HCT116 (cell line): ENCODE data around the gene CDK2AP2. TPM values are rescaled to one million over a fixed set of nuclear protein-coding genes. Genes with fewer than 3 reads are reported as not detected.

ENCODE experiments used
- ATAC-seq: fragments of 200-7000 bp; cut with Tn5 transposase; 2 replicates; pipeline ENCODE4 v1.9.1; 2020; ENCODE audit warnings: mild to moderate bottlenecking, moderate library complexity
- BruUV-seq: library from RNA; stranded (reverse); fragments of 400-500 nt; replicated peaks from 2 replicates; lab custom pipeline; 2021; lab: Mats Ljungman, UMichigan
- CTCF ChIA-PET: fragments of 300-600 bp; sonication (Branson Sonifier 250); formaldehyde crosslinking; loops from one replicate; lab custom pipeline; 2021; ENCODE audit warnings: antibody characterized with exemption; lab: Charles Lee
- POLR2A ChIA-PET: fragments of 300-600, 350-600 bp; sonication (Branson Sonifier 250); formaldehyde crosslinking; loops from one replicate; lab custom pipeline; 2021; ENCODE audit warnings: antibody characterized with exemption; lab: Charles Lee
- RAD21 ChIA-PET, 2 experiments: fragments of 300-600 bp; sonication (Branson Sonifier 250); formaldehyde crosslinking; loops; one replicate each; lab custom pipeline; 2023; ENCODE audit warnings: low total read pairs in 2 of 2; ENCODE audit not compliant: uncharacterized antibody in 2 of 2, unreplicated experiment in 2 of 2, low non-redundant PET in 1 of 2; lab: Charles Lee
- DNase-seq: peaks from one replicate; pipeline ENCODE4 v3.0.0-alpha.2; 2010; ENCODE audit warnings: low read depth, low spot score
- H2AFZ ChIP-seq: fragments of 200-600 bp; shearing (Covaris generic), sonication (generic); 2 replicates; pipeline ENCODE4 v1.6.1; 2017; ENCODE audit warnings: low read depth, mixed run types, mixed read lengths, antibody characterized with exemption, low read length; ENCODE audit not compliant: poor library complexity, severe bottlenecking
- H3K27ac ChIP-seq: 2 replicates; pipeline ENCODE4 v1.5.1; 2012; ENCODE audit warnings: low read depth, low read length
- H3K27me3 ChIP-seq: fragments of 200-600 bp; sonication (generic); 2 replicates; pipeline ENCODE4 v1.6.1; 2016; ENCODE audit warnings: mixed run types, low read length, mixed read lengths; ENCODE audit not compliant: insufficient read depth
- H3K36me3 ChIP-seq, 2 experiments: fragments of 200-500 bp in 1 of 2; fragments of 200-600 bp in 1 of 2; sonication (Bioruptor generic) in 1 of 2; sonication (generic) in 1 of 2; 2 replicates each; pipeline versions ENCODE4 v1.5.1 to v1.6.1; 2014 to 2016; ENCODE audit warnings: low read length in 2 of 2, inconsistent platforms in 1 of 2, mixed read lengths in 1 of 2, mixed run types in 1 of 2; ENCODE audit not compliant: insufficient read depth in 2 of 2, control insufficient read depth in 1 of 2
- H3K4me1 ChIP-seq, 2 experiments: fragments of 200-600 bp in 1 of 2; sonication (generic) in 1 of 2; 2 replicates each; pipeline versions ENCODE4 v1.5.1 to v1.6.1; 2012 to 2017; ENCODE audit warnings: low read length in 2 of 2, inconsistent platforms in 1 of 2, mild to moderate bottlenecking in 1 of 2, mixed read lengths in 1 of 2, mixed run types in 1 of 2, moderate library complexity in 1 of 2; ENCODE audit not compliant: insufficient read depth in 2 of 2, control insufficient read depth in 1 of 2
- H3K4me2 ChIP-seq: fragments of 200-600 bp; sonication (generic); 2 replicates; pipeline ENCODE4 v1.6.1; 2017; ENCODE audit warnings: mixed run types, low read length, mixed read lengths
- H3K4me3 ChIP-seq, 2 experiments: fragments of 200-600 bp in 1 of 2; sonication (generic) in 1 of 2; replicated peaks in 1 of 2; 2 replicates each; pipeline ENCODE4 v1.5.1; 2011 to 2016; ENCODE audit warnings: low read length in 2 of 2, control low read depth in 1 of 2, low read depth in 1 of 2, mild to moderate bottlenecking in 1 of 2, mixed read lengths in 1 of 2, mixed run types in 1 of 2
- H3K79me2 ChIP-seq: fragments of 200-600 bp; sonication (generic); 2 replicates; pipeline ENCODE4 v1.6.1; 2017; ENCODE audit warnings: mild to moderate bottlenecking, mixed run types, low read length, moderate library complexity, mixed read lengths; ENCODE audit not compliant: insufficient read depth
- H3K9ac ChIP-seq: fragments of 200-600 bp; sonication (generic); 2 replicates; pipeline ENCODE4 v1.6.1; 2016; ENCODE audit warnings: low read length, mixed read lengths
- H3K9me2 ChIP-seq: fragments of 200-600 bp; sonication (generic), shearing (Covaris generic); 2 replicates; pipeline ENCODE4 v1.6.1; 2017; ENCODE audit warnings: mixed run types, mild to moderate bottlenecking, moderate library complexity; ENCODE audit not compliant: insufficient read depth
- H3K9me3 ChIP-seq, 2 experiments: fragments of 200-500 bp in 1 of 2; fragments of 200-600 bp in 1 of 2; sonication (Bioruptor generic) in 1 of 2; sonication (generic) in 1 of 2; 2 replicates each; pipeline ENCODE4 v1.6.1; 2014 to 2017; ENCODE audit warnings: low read length in 2 of 2, mixed read lengths in 2 of 2, inconsistent platforms in 1 of 2, low read depth in 1 of 2, mild to moderate bottlenecking in 1 of 2, mixed run types in 1 of 2, moderate library complexity in 1 of 2; ENCODE audit not compliant: control insufficient read depth in 1 of 2, insufficient read depth in 1 of 2
- H4K20me1 ChIP-seq: fragments of 200-600 bp; sonication (generic), shearing (Covaris generic); 2 replicates; pipeline ENCODE4 v1.6.1; 2017; ENCODE audit warnings: mixed run types, mild to moderate bottlenecking, moderate library complexity; ENCODE audit not compliant: insufficient read depth
- ATF3 ChIP-seq: IDR thresholded peaks from 2 replicates; pipeline ENCODE4 v1.6.1; 2012
- CBX3 ChIP-seq: IDR thresholded peaks from 2 replicates; pipeline ENCODE4 v1.6.1; 2012; ENCODE audit warnings: low read depth
- CEBPB ChIP-seq: IDR thresholded peaks from 2 replicates; pipeline ENCODE4 v1.6.1; 2012; ENCODE audit warnings: low read depth
- EGR1 ChIP-seq: IDR thresholded peaks from 2 replicates; pipeline ENCODE4 v1.6.1; 2012; ENCODE audit warnings: low read depth
- ELF1 ChIP-seq: IDR thresholded peaks from 2 replicates; pipeline ENCODE4 v1.6.1; 2012; ENCODE audit warnings: low read depth, borderline replicate concordance
- EZH2 ChIP-seq: fragments of 200-600 bp; sonication (generic); IDR thresholded peaks from 2 replicates; pipeline ENCODE4 v1.6.1; 2017; ENCODE audit warnings: antibody characterized with exemption, mixed run types
- FOSL1 ChIP-seq: IDR thresholded peaks from 2 replicates; pipeline ENCODE4 v1.6.1; 2012; ENCODE audit warnings: low read depth
- MAX ChIP-seq: IDR thresholded peaks from 2 replicates; pipeline ENCODE4 v1.6.1; 2012
- POLR2A ChIP-seq: IDR thresholded peaks from 2 replicates; pipeline ENCODE4 v1.7.0; 2011; ENCODE audit warnings: borderline replicate concordance; ENCODE audit not compliant: insufficient read depth, insufficient read length; ENCODE audit errors: extremely low read depth
- POLR2AphosphoS5 ChIP-seq: IDR thresholded peaks from 2 replicates; pipeline ENCODE4 v1.6.1; 2011; ENCODE audit warnings: mild to moderate bottlenecking, low read depth, low read length, moderate library complexity
- SIN3A ChIP-seq: IDR thresholded peaks from 2 replicates; pipeline ENCODE4 v1.6.1; 2012; ENCODE audit warnings: low read depth
- SP1 ChIP-seq: IDR thresholded peaks from 2 replicates; pipeline ENCODE4 v1.6.1; 2012; ENCODE audit warnings: low read depth
- ZFX ChIP-seq: fragments of 450-650 bp; IDR thresholded peaks from 2 replicates; pipeline ENCODE4 v1.6.1; 2017
- intact Hi-C: fragments of 100-400 bp; cut with micrococcal nuclease; formaldehyde crosslinking; loops from 2 replicates; pipeline ENCODE4 v1.10.0; 2022
- total RNA-seq: library from RNA; stranded (reverse); gene quantifications from one replicate; pipeline ENCODE4 v1.2.1, GENCODE V29; 2021; ENCODE audit not compliant: unreplicated experiment

CDK2AP2 gene
- total RNA-seq, 1 experiment from 2014 or later = 53.6 TPM

- no TSS peak for BruUV-seq
- no peaks in the 10 kb centered on the region for H3K9me2 ChIP-seq
- no peaks in the 10 kb centered on the region for H3K9me3 ChIP-seq
- intact Hi-C loops = no loop called here
- no peak overlapping the region for H3K9ac ChIP-seq
- H3K4me2 ChIP-seq = no peak overlapping the region
- POLR2A ChIA-PET = no interaction called here
- H2AFZ ChIP-seq = no peak overlapping the region
- CTCF ChIA-PET = no interaction called here
- ATAC-seq = no peak
- TF ChIP-seq ZFX (no peak), ELF1 (no peak), CBX3 (no peak), EZH2 (no peak), POLR2AphosphoS5 (no peak), EGR1 (no peak), POLR2A (no peak), FOSL1 (no peak), CEBPB (no peak), SIN3A (no peak), MAX (no peak), SP1 (no peak), ATF3 (no peak)
- TF ChIP-seq, all 23 proteins: peak for 0
- H3K36me3 ChIP-seq = peaks cover 10 to 13% of the 10 kb centered on the region in 2 experiments
- H3K4me3 ChIP-seq = no peak overlapping the region
- RAD21 ChIA-PET = no interaction called here
- H3K79me2 ChIP-seq = peaks cover 18% of the 10 kb centered on the region
- H3K4me1 ChIP-seq = peaks cover 8% of the 10 kb centered on the region in 2 experiments
- no peaks in the 10 kb centered on the region for H4K20me1 ChIP-seq
- no peak for DNase-seq
- no peak overlapping the region for H3K27ac ChIP-seq
- H3K27me3 ChIP-seq = no peaks in the 10 kb centered on the region
Observed at GRCh38 chr11:67499808-67500483, 8.0 kb downstream of the CDK2AP2 start.
